GM21576 (cell line): Measurements from ENCODE around the gene EPHB3.
"Not testable (repeated sequence)": the region's sequence is repeated elsewhere in the genome, so short reads cannot be mapped to it uniquely, and the experiment has no call there.

Experiments
- ATAC-seq: cut with Tn5 transposase; IDR thresholded peaks from one replicate; pipeline ENCODE4 v1.9.1; 2021; ENCODE audit warnings: mild to moderate bottlenecking, moderate library complexity; ENCODE audit not compliant: unreplicated experiment

Gene EPHB3

DNA sequence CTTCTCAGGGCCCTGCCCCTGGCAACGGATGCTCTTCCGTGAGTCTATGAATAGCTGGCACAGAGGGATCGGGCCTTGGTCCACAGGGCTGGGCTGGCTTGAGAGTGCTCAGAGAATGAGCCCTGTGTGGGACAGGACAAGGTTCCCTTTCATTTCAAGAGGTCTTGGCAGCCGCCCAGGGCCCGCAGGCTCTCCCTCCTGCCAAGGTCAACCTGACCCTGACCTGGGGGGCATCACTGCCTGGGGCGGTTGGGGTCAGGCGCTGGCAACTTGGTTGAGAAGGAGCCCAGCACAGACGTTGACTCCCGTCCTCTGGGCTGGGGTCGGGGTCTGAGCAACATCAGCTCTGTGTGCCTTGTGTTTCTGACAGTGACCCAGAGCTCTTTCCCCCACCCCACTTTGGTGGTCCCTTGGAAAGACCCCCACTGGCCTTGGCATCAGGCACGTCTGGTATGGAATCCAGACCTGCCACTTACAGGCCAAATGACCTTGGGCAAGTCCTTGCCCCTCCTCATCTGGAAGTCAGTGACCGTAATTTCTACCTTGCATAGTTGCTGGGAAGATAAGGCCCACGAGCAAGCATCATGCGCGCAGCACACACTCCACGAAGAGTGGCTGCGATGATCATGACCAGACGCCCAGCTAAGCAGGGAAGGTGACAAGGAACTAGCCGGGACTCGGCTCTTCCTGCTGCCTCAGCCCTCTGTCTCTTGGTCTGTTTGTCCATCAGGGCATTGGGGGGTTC is 36.4 kb downstream of the EPHB3 start:
- ATAC-seq: no peak

DNA sequence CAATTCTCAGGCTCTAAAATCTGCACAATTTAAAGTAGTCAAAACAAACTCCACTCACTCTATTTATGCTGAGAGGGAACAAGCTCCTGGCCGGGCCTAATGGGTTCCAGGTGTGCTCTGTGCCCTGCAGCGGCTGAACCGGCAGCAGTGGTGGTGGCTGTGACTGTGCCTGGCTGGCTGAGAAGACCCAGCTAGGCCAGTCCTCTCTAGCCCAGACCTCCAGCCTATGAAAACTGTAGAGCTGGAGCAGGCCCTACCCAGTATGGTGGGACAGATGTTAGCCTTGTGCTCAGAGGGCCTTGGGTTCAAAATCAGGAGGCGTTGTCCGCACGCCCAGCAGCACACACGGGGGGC is 37.0 kb downstream of the EPHB3 start:
- ATAC-seq: no peak

DNA sequence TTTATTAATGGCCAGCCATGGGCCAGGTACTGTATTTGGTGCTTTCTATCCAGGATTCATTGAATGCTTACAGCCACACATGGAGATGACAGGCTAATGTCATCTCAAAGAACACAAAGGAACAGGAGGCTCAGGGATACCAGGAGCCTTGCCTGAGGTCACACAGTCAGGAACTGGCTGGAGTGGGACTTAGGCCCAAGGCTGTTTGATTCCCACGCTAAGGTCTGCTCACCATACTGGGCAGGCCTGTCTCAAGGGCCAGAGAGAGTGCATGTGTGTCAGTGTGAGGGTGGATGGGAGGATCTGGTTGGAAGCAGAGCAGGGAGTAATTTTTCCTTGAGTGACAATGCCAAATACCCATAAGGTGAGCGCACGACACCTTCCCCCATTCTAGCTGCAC is 37.6 kb downstream of the EPHB3 start:
- no peak for ATAC-seq

DNA sequence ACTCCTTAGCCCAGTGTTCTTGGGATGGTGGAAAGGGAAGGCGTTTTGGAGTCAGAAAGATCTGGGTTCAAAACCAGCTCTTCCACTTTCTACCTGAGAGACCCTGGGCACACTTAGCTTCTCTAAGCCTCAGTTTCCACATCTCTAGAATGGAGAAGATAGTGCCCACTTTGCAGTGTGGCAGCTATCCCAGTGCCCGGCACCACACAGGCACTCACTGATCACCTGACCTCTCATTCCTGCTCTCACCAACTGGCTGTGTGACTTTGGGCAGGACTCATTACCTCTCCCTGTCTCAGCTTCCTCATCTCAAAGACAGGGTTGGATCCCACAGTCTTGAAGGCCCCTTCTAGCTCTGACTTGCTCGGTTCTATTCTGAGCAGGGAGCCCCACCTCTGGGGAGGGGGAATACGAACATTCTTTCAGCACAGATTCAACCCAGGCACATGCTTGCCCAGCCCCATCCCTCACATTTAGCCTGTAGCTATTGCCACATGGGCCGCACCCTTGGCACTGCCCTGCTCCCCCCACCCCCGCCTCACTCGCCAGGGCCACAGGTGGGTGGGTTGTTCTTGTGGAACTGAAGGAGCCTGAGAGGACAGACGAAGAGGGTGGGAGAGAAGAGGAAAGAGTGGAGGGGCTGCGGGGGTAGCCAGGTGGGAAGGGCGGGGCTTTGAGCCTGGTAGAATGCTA is 39.2 kb downstream of the EPHB3 start:
- no peak for ATAC-seq

DNA sequence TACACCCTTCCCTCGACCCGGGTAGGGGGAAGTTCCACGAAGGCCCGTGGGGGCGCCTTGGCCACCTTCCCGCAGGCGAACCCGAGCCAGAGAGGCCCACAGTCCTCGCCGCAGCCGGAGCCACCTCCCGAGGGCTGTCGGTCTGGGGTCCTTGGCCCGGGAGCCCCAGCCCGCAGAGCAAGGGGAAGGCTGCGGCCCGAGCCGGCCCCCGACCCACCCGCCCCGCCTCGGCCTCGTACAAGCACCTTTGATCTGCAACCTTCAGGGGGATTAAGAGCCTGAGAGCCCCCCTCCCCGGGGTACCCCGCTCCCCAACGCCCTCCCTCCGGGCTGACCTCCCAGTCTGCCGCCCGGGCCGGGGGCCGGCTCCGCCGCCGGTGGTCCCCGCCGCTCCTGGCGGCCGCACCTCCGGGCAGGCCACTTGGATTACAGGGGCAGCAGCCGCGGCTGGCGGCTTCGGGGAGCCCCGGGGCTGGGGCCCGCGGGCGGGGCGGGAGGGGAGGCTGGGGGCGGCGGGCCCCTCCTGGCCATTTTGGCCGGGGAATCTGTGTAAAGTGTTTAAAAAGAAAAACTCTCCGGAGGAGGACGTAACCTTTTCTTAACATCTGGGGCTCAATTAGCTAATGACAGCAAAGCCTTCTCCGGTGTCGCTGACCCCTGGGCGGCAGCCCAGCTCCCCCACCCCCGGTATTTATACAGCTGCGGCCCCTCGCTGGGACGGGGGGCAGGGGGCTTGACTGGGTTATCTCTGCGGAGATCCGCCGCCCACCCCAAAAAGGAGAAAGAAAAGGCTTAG is 40.2 kb downstream of the EPHB3 start:
- no peak for ATAC-seq

DNA sequence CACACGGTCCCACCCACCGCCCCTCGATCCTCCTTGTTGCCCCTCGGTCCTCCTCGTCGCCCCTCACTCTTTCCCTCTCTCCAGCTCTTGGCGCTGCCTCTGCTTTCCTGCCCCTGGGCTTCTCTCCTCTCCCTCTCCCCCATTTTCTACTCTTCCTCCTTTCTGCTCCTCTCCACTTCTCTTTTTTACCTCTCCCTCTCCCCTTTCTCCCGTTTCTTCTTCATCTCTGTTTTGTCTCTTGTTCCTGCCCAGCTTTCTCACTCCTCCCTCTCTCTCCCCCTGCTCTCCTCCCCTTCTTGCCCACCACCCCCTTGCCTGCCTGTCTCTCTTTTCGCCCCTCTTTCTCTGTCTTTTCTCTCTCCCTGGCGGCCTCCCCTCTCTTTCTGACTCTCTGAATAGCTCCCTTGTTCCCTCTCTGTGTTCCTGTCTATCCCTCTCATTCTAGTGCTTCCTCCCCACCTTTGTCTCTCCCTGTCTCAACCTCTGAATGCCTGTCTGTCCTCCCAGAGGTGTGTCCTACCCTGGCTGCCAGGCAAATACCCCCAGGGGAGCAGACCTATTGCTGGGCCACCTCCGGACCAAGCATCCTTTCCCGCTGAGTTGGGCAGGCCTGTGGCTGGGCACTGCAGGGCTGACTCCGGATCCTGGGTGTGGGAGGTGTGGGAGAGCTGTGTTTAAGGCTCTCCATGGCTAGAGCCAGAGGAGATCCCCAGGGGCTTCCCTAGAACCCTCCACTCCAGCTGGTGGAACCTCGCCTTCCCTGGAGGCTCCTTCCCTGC is 41.0 kb downstream of the EPHB3 start:
- ATAC-seq: no peak

DNA sequence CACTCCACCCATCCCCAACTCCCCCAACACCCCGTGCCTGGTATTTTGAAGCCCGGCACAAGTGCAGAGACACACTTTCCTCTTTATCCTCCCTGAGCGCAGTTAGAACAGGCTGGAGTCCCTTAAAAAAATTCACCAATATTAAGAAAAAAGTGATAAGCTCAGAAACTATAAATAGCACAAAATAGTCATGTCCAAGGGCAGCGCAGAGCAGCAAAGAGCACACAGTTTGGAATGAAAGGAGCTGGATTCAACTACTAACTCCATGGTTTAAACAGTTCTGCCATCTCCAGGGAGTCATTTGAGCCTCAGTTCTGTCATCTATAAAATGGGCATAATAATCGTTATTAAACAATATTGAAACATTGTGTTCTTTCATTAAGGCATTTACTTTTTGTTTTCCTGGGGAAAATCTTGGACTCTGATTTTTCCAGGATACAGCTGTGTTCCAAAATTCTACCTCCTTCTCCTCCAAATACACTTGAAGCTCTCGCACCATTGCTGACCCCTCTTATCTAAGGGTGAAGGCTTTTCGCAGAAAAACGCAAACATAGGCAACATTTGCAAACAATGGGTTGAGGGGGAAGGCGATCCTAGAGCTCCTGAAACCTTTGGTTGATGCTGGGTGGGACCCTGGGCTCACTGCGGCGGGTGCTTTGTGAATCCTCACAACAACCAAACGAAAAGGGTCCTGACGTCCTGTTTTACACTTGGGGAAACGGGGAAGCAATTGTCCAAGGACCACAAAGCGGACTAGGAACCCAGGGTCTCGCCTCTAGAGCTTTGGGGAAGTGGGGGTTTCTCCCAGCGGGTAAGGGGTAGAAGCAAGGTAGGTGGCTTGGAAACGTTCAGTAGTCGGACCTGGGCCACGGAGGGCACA is 41.8 kb downstream of the EPHB3 start:
- no peak for ATAC-seq

DNA sequence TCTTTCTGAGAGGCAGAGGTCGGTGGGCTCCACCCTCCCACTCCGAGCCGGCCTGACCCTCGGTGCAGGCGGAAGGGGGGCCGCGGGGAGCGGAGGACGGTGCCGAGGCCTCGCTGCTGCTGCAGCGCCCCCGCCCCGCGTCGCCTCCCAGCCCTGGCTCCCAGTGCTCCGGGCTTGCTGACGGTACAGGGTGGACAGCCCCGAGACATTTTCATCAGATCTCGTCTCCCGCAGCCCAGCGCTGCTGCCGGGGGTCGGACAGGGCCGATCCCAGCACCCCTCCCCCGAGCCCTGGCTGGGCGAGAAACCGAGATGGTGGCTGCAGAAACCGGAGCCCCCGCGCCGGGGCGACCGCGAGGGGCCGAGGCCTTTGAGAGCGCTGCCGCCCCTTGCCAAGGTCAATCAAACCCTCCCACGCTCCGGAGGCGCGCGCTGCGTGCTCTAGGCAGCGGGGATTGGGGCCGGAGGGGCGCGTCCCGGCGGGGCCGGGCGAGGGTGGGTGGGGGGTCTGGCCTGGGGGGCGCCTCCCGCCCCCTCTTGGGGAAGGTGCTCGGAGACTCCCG is 42.5 kb downstream of the EPHB3 start:
- ATAC-seq: no peak

DNA sequence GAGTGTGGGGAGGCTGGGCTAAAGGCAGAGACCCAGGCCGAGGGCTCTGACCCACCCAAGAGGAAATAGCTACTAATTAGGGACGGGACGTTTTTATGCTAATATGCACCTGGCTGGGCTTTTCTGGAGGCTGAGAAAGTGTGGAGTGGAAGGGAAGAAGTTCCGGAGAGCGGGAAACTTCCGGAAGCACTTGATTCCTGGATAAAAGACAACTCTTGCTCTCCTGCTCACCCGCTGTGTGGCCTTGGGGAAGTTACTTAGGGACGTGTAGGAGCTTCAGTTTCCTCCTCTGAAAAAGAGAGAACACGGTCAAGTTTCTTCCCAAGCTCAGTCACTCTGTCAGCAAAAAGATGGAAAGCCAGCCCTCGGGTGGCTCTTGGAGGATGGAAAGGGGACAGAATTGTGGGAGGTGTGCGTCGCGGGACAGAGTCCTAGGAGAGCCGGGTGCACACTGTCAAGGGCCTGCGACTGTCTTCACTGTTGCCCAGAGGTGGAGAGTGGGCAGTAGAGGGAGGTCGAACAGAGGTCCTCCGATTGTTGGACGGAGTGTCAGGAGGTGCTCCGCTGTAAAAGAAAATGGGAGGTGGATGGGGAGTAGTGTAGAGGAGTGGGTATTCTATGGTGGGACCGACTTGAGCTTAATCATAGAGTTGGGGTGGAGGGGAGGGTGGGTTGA is 43.2 kb downstream of the EPHB3 start:
- ATAC-seq: no peak

DNA sequence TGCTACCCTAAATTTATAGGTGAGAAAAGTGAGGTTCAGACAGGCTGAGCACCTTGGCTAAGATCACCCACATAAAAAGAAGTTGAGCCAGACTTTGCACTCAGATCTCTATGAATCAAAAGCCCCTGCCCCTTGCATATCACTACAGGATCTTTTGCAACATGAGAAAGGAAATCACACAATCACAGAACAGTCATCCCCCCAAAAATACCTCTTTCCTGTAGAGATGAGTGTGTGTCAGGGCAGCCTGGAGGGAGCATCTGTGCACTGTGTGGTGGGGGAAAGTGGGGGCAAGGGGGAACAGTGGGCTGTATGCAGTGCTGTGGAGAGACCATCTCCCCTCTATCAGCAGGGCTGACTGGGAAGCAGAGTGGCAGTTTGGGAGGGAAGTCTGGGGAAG is 46.6 kb downstream of the EPHB3 start:
- ATAC-seq: no peak

DNA sequence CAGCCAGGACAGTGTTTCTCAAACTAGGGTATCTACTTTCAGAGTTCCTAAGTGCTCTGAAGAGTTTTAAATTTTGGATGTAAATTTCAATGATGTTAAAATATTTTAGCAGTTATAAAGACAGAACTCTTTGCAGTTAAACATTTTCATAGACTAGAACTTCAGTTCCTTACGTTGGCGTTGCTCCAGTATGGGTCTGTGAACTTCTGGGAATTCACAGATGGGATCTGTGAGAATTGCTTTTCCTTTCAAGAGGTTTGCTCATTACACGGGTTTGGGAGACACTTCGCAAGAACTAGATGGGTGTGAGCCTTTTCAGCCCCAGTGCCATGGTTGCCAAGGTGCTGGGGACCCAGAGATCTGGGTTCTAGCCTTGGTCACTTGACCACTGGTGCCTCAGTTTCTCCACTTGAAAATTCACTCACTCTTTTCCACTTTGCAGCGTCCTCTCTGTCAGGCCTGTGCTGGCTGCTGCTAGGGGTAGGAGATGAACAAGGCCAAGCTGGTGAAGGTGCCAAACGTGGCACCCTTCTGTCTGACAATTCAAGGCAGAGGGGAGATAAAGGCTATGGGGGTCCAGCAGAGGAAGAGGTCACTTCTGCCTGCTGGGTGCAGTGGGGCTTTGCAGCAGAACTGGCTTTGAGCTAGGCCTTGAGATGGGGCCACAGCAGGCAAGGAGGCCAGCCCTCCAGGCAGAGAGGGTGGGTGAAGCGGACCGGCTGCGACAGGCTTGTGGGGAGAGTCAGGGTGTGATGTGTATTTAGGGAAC is 48.1 kb downstream of the EPHB3 start:
- no peak for ATAC-seq

DNA sequence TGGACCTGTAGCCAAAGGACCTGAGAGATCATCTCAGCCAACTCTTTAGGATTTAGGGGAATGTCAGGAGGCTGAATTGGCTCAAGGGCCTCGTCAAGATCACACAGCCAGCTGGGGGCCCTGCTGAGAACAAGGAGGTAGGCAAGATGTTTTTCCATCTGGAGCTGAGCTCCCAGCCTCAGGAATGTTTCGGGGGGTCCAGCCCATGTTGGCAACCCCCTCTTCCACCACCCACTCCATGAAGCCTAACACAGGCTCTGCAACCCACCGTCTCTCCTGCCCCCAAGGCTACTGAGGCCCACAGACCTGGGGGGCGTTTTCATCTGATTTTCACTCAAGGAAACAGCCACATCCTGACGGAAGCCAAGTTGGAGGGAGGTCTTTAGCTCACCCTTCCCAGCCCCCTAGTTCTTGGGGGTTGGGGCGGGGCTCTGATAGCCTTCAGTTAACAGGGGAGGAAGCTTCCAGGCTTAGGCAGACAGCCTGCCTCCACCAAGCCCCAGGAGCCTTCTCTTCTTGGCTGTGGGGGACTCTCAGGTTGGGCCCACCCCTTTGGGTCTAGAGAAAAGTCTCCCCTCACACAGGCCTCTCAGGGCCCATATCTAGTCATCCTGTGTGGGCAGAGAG is 48.8 kb downstream of the EPHB3 start:
- ATAC-seq: no peak

DNA sequence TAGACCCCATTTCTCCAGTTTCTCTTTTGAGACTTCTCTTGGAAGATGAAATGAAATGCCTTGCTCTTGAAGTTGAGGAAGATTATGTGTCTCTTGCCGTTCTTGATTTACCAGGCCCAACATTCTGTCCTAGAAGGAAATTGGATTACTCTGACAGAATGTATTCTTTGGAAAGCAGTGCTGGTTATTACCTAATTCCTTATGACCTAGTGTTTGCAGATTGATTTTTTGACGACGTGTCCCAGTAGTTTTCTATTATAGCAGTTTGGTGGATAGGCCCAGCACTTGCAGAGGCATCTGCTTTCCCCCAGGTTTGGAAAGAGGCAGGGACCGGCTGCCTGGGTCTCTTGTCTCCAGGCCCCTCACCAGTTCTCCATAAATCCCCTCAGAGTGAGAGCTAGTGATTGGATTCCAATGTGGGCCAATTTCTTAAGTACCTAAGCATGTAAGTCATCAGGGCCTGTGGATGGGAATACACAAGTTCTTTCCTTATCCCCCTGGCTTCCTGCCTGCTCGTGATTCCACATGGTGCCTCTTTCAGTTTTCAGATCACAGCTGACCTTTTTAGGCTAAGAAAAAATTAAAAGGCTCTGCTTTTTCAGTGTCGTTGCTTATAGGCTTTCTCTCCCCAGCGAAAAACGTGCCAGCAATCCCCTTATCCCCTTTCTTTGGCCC is 50.2 kb downstream of the EPHB3 start:
- ATAC-seq: no peak

DNA sequence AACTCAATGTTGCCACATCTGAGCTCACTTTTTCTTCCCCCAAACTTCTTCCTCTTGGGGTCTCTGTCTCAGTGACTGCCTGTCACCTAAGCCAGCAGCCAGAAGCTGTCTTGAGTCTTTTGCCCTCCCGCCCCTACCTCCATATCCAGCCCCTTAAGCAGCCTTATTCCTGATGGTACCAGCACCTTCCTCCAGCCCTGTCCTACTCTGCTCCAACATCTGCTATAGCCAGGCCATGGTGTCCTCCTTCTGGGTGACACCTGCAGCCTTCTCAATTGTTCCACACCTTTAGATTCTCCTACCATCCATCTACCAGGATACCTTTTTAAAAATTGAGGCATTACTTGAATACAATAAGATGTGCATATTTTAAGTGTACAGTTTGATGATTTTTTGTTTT is 53.8 kb downstream of the EPHB3 start:
- ATAC-seq: no peak

DNA sequence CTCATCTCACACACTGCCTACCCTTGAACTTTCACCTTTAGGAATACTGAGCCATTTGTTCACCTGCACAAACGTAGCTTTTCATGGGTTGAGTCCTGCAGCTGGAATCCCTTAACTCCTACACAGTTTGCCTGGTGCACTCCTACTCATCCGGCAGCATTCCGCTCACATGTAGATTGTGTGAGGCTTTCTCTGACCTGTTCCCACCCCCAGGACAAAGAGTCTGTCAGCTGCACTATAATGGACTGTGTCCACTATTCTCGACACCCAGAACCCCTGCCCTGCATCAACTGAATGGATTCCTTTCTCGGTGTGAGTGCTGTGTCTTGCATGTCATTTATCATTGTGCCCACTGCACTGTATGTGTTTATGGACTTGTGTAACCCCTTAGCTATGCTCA is 54.9 kb downstream of the EPHB3 start:
- no peak for ATAC-seq

DNA sequence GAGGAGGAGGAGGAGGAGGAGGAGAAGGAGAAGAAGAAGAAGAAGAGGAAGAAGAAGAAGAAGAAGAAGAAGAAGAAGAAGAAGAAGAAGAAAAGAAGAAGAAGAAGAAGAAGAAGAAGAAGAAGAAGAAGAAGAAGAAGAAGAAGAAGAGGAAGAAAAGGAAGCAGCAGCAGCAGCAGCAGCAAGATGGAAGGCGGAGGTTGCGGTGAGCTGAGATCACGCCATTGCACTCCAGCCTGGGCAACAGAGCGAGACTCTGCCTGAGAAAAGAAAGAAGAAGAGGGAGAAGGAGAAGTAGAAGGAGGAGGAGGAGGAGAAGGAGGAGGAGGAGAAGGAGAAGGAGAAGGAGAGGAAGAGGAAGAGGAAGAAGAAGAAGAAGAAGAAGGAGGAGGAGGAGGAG is 55.7 kb downstream of the EPHB3 start:
- ATAC-seq: not testable (repeated sequence)

DNA sequence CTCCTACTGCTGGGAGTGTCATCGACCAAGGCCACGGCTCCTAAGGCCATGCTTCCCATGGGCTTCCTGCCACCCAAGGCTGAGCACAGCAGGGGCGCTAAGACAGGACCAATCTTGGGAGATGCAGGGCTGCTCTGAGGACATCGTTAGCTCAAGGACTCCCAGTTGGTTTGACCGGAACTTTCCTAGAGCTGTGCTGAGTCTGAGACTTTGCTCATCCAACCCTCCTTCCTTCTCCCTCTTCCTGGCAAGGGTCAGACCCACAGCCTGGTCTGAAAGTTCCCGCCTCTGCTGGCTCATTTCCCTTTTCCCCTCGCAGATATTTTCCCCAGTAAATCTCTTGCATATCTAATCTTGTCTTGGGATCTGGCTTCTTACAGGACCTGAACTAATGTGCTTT is 57.2 kb downstream of the EPHB3 start:
- ATAC-seq: no peak

DNA sequence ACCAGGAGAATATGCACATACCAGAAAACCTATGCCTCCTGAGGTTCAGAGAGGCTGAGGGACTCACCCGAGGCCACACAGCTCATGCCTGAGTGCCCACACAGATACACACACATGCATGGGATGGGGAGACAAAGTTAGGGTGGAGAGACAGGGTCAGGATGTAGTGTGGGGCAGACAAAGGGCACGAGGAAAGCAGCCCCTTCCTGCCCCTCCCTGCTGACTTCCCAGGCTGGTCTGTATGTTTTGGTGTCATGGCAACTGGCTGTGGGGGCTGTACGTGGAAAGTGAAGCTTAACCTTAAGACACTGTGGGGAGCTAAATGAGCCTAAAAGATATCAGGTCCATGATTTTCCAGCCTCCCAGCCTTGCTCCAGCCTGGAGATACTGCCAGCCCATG is 57.8 kb downstream of the EPHB3 start:
- ATAC-seq: no peak
